C1 segment of cervical spinal cord (tissue), 14 donors: ENCODE results near the gene NACC1.

Experiments
- DNase-seq, 14 donors: peaks; one replicate each; lab custom pipeline; 2025; lab: John Stamatoyannopoulos, UW

The NACC1 gene

GRCh38 chr19:13117772-13118423, at the start of gene NACC1:
NACC1 (plus strand) TSS chr19:13118264; CDS start chr19:13135208, 16,944 bp downstream.
- peak; percentile 42 to 91 (median 79) for DNase-seq

GRCh38 chr19:13069415-13070359, 48.4 kb upstream of the NACC1 start:
- peak in 4 of 14 donors; percentile 34 to 55 (median 44) for DNase-seq

- DNase-seq = peak in 8 of 14 donors; percentile 38 to 87 (median 75)
Measured at GRCh38 chr19:13070425-13071140, 47.5 kb upstream of the NACC1 start.

GRCh38 chr19:13071444-13072187, 46.4 kb upstream of the NACC1 start:
- DNase-seq = peak in 1 of 14 donors; percentile 61

- DNase-seq = peak in 13 of 14 donors; percentile 58 to 95 (median 84)
Measured at GRCh38 chr19:13072188-13072908, 45.7 kb upstream of the NACC1 start.

- DNase-seq = no peak
Measured at GRCh38 chr19:13073263-13073662, 44.8 kb upstream of the NACC1 start.

- DNase-seq = no peak
Measured at GRCh38 chr19:13074378-13074777, 43.7 kb upstream of the NACC1 start.

GRCh38 chr19:13076320-13076719, 41.7 kb upstream of the NACC1 start:
- peak in 1 of 14 donors; percentile 28 for DNase-seq

GRCh38 chr19:13076787-13077186, 41.3 kb upstream of the NACC1 start:
- DNase-seq = peak in 5 of 14 donors; percentile 29 to 59 (median 47)

GRCh38 chr19:13077240-13077639, 40.8 kb upstream of the NACC1 start:
- peak in 2 of 14 donors; percentile 32 to 53 for DNase-seq

GRCh38 chr19:13078381-13078780, 39.7 kb upstream of the NACC1 start:
- DNase-seq = no peak

- peak in 2 of 14 donors; percentile 52 to 66 for DNase-seq
Measured at GRCh38 chr19:13078897-13079541, 39.0 kb upstream of the NACC1 start.

- DNase-seq = peak in 1 of 14 donors; percentile 52
Measured at GRCh38 chr19:13079542-13079986, 38.5 kb upstream of the NACC1 start.

- DNase-seq = peak in 4 of 14 donors; percentile 22 to 55 (median 48)
Measured at GRCh38 chr19:13082192-13083007, 35.7 kb upstream of the NACC1 start.

- DNase-seq = no peak
Measured at GRCh38 chr19:13083008-13083404, 35.1 kb upstream of the NACC1 start.

- peak in 2 of 14 donors; percentile 5 to 40 for DNase-seq
Measured at GRCh38 chr19:13083627-13084026, 34.4 kb upstream of the NACC1 start.

GRCh38 chr19:13085666-13086065, 32.4 kb upstream of the NACC1 start:
- DNase-seq = no peak

GRCh38 chr19:13086341-13086740, 31.7 kb upstream of the NACC1 start:
- DNase-seq = peak in 1 of 14 donors; percentile 13

- DNase-seq = no peak
Measured at GRCh38 chr19:13087295-13087694, 30.8 kb upstream of the NACC1 start.
